SKM-1 treated with dmso at 0.1 percent for 144 hours (cell line): Measurements from ENCODE around the gene SLC1A3.

Experiments used
- DNase-seq: peaks from one replicate; lab custom pipeline; 2025; ENCODE audit not compliant: unreplicated experiment; lab: John Stamatoyannopoulos, UW

Gene SLC1A3

DNA sequence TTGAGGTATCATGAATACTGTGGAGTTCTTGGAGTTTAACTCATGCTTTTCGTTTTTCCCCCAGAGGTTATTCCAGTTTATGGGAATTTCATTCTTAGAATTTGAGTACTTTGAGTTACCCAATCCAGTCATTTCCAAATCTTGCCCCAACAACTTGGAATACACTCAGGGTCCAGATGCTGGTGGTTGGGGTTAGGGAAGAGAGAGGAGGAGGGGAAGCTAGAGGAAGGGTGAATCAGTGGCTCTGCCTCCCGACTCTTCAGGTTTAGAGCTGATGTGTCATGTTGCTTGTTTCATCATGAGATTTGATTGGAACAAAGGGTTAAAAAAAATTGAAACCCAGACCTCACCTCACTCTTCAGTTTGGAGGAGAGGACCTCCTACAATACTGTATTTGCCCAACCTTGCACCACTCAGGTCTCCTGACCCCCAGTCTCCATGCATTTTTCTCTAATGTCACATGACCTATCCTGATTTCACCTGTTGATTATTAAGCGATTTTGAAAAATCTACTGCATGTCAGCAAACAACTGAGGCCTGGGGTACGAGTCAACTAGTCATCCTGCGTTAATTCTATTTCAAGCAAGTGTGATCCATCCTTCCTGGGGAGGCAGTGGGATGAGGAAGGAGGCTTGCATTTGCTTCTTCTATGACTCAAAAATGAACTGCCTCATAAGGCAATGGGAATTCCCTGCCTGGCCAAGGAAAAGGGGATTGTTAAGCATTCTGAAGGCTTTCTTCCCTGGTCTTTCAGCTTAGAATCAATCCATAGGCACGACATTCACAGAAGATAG, 6.2 kb upstream of the SLC1A3 start:
- DNase-seq, result no peak

GRCh38 chr5:36600917-36601527, 5.4 kb upstream of the SLC1A3 start:
- DNase-seq, result no peak

DNA sequence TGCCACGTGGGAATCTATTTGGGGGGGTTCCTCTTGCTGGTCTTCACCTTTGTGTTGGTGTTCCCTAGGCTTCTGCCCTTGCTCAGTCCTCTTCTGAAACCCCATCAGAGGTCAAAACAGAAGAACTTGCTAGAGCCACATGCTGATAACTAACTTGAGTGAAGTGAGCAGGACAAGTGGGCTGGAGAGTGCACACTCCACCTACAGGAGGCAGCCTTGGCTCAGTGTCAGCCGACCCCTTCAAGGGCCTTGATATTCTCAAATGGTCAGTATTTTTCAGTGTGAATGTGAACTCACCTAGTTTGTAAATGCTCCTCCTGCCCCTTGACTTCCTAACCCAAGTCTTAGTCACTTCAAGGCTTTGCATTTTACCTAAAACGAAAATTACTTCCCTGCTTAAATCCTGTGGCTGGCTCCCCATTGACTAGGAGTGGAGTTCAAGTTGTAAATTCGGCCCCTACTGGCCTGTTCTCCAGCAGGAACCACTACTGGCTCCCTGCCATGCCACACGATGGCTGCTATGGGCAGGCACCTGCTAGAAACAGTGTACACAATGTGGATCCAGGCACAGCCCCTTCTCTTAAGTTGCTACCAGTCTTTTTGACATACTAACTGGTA, 3.6 kb upstream of the SLC1A3 start:
- DNase-seq, result no peak

DNA sequence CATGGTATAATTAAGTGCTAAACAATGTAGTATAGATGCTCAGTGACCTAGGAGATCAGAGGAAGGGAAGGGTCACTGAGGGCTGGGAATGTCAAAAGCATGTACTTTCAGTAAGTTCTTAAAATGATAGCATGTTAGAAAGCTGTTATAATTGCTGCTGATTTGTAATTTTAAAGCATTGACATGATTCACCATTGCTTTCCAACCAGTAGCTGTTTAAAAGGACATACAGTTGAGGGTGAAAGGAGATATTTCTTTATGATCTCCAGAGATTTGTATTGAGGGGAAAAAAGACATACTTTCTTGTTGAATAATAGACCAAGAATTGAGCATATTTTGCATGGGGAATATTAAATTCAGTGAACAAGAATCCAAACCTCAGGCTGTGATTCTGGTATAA, 1.2 kb upstream of the SLC1A3 start:
- no peak for DNase-seq

DNA sequence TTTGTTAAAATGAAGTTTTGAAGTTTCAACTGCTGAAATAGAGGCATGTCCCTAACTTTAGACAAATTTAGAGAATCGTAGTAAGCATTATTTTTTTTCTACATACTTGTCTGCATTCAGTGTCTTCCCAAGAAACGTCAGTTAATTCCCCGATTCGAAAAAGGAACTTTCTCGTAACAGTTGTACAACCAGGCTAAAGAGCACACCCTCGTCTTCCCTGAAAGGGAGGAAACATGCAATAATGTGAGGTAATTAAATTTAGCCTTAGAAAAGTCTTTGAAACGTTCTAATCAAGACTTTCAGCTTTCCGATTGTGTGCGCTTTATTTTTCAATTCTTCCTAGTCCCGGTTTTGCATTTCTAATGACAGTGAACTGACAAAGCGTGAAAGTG, 374 bp upstream of the SLC1A3 start:
- DNase-seq, result no peak

GRCh38 chr5:36607114-36607571, 737 bp downstream of the SLC1A3 start:
- no peak for DNase-seq

DNA sequence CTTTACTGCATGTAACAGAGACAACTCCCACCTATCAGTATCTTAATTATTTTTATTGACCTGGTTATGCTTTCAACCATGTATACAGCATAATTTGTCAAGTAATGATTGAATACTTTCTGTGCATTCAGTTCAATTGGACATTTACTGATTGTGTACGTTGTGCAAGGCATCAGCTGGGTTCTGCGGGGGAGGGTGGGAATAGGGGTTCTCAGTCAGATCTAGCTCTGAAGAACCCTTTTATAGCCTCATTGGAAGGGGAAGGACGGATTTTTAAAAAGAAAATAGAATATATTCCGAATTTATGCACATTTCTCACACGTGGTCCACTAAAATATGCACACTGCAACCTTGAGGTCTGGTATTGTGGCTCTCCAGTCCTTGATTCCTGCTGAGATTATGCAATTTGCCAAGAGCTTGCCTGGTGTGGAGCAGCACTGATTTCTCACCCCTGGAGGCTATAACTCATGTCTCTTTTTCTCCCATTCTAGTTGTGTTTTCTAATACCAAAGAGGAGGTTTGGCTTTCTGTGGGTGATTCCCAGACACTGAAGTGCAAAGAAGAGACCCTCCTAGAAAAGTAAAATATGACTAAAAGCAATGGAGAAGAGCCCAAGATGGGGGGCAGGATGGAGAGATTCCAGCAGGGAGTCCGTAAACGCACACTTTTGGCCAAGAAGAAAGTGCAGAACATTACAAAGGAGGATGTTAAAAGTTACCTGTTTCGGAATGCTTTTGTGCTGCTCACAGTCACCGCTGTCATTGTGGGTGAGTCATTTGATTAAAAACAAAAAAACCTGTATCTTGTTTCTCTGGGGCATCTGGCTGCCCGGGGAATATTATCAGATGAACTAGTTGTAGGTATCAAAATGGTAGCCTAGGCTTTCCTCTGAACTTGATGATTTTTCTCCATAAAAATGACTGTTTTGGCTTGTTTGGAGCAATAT, 1.7 kb downstream of the SLC1A3 start:
- DNase-seq, result no peak

- no peak for DNase-seq
Measured at GRCh38 chr5:36610621-36611020, 4.2 kb downstream of the SLC1A3 start.

- DNase-seq, result no peak
Measured at GRCh38 chr5:36611520-36612274, 5.3 kb downstream of the SLC1A3 start.

DNA sequence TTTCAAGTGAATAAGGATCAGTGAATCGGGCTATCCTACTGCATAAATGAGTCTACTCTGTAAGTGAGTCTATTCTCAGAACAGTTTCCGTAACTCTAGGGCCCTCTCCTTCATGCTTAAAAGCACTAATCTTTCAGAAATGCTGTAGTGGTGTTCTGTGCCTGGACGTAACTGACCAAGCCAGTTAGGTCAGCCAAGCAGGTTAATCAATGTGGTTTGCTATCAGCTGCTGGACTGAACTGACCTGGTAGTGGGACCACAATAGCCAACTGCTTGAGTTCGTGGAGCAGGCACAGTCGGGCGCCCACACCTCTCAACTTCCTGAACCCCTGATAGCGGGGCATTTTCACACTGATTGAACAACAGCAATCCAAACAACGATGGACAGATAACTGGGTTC, 6.8 kb downstream of the SLC1A3 start:
- DNase-seq, result no peak

- no peak for DNase-seq
Measured at GRCh38 chr5:36613771-36614656, 7.6 kb downstream of the SLC1A3 start.

GRCh38 chr5:36614657-36615308, 8.4 kb downstream of the SLC1A3 start:
- no peak for DNase-seq

GRCh38 chr5:36619012-36619635, 12.7 kb downstream of the SLC1A3 start:
- no peak for DNase-seq

GRCh38 chr5:36621985-36622384, 15.6 kb downstream of the SLC1A3 start:
- DNase-seq, result no peak

- no peak for DNase-seq
Measured at GRCh38 chr5:36623832-36624231, 17.4 kb downstream of the SLC1A3 start.

GRCh38 chr5:36624277-36624676, 17.9 kb downstream of the SLC1A3 start:
- DNase-seq, result no peak

- DNase-seq, result no peak
Measured at GRCh38 chr5:36628695-36629094, 22.3 kb downstream of the SLC1A3 start.

DNA sequence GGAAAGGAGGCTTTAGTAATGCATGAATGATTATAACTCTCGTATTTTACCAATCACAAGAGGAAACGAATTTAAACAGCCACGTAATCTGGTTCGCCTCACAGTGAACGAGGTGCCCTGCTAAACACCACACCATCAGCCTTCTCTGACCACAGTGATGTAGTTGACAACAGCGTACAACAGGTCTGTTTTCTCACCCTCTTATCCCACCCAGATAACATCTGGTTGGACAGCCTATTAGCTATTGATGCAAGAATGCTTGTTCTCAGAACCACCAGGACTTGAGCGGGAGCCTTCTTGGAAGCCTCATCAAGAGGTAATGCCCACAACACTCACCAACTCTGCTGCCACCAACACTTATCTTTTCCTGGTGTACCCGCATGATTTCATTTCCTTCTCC, 23.3 kb downstream of the SLC1A3 start:
- DNase-seq, result no peak
